GM23338 (cell line): ENCODE results near the gene BGLAP. TPM values are rescaled to one million over a fixed set of nuclear protein-coding genes. Genes with fewer than 3 reads are reported as not detected.

ENCODE experiments used
- ATAC-seq: fragments of 200-7000 bp; cut with Tn5 transposase; 3 replicates; pipeline ENCODE4 v1.9.1; 2020
- DNase-seq: peaks from one replicate; pipeline ENCODE4 v3.0.0-alpha.2; 2015; ENCODE audit warnings: low spot score
- H2AFZ ChIP-seq: fragments of 200-600 bp; sonication (generic); 2 replicates; pipeline ENCODE4 v1.8.0; 2016; ENCODE audit warnings: antibody characterized with exemption, mild to moderate bottlenecking, moderate library complexity
- H3F3A ChIP-seq: fragments of 200-600 bp; sonication (generic); replicated peaks from 2 replicates; pipeline ENCODE4 v1.8.0; 2017; ENCODE audit warnings: antibody characterized with exemption, mixed run types, low read depth
- H3K27ac ChIP-seq: fragments of 200-600 bp; sonication (generic); 2 replicates; pipeline ENCODE4 v1.6.1; 2016; ENCODE audit warnings: low read depth
- H3K27me3 ChIP-seq: fragments of 200-600 bp; sonication (generic); 2 replicates; pipeline ENCODE4 v1.8.0; 2016; ENCODE audit warnings: mild to moderate bottlenecking, mixed run types, moderate library complexity; ENCODE audit not compliant: insufficient read depth
- H3K36me3 ChIP-seq: fragments of 200-600 bp; sonication (generic); 2 replicates; pipeline ENCODE4 v1.8.0; 2016; ENCODE audit warnings: mild to moderate bottlenecking; ENCODE audit not compliant: insufficient read depth
- H3K4me1 ChIP-seq: fragments of 200-600 bp; sonication (generic); 2 replicates; pipeline ENCODE4 v1.8.0; 2016; ENCODE audit warnings: mild to moderate bottlenecking, moderate library complexity; ENCODE audit not compliant: insufficient read depth
- H3K4me2 ChIP-seq: fragments of 200-600 bp; sonication (generic); 2 replicates; pipeline ENCODE4 v1.7.1; 2017; ENCODE audit warnings: mixed run types
- H3K4me3 ChIP-seq: fragments of 200-600 bp; sonication (generic); 2 replicates; pipeline ENCODE4 v1.6.1; 2016; ENCODE audit warnings: mixed run types
- H3K79me2 ChIP-seq: fragments of 200-600 bp; sonication (generic); replicated peaks from 2 replicates; pipeline ENCODE4 v1.8.0; 2017; ENCODE audit warnings: mild to moderate bottlenecking; ENCODE audit not compliant: insufficient read depth
- H3K9me2 ChIP-seq: fragments of 200-600 bp; sonication (generic); 2 replicates; pipeline ENCODE4 v1.8.0; 2017; ENCODE audit not compliant: insufficient read depth
- H4K20me1 ChIP-seq: fragments of 200-600 bp; sonication (generic); replicated peaks from 2 replicates; pipeline ENCODE4 v1.8.0; 2017; ENCODE audit warnings: mild to moderate bottlenecking; ENCODE audit not compliant: insufficient read depth
- H3K27ac Mint-ChIP-seq: 2 replicates; pipeline ENCODE4 v1.8.0; 2020; ENCODE audit warnings: inconsistent platforms, mild to moderate bottlenecking, moderate library complexity, mixed read lengths
- H3K27me3 Mint-ChIP-seq: 3 replicates; pipeline ENCODE4 v1.8.0; 2022; ENCODE audit warnings: low read depth, mild to moderate bottlenecking, moderate library complexity, mixed read lengths, inconsistent platforms; ENCODE audit not compliant: insufficient read depth, poor library complexity
- H3K36me3 Mint-ChIP-seq: 3 replicates; pipeline ENCODE4 v1.8.0; 2021; ENCODE audit warnings: low read depth, mild to moderate bottlenecking, inconsistent platforms, moderate library complexity, mixed read lengths
- H3K4me1 Mint-ChIP-seq: 3 replicates; pipeline ENCODE4 v1.8.0; 2020; ENCODE audit warnings: mild to moderate bottlenecking, inconsistent platforms, mixed read lengths
- H3K4me3 Mint-ChIP-seq: 3 replicates; pipeline ENCODE4 v1.8.0; 2021; ENCODE audit warnings: moderate library complexity, mild to moderate bottlenecking, inconsistent platforms, mixed read lengths
- H3K9me3 Mint-ChIP-seq: 3 replicates; pipeline ENCODE4 v1.8.0; 2020; ENCODE audit warnings: moderate library complexity, mild to moderate bottlenecking, inconsistent platforms, mixed read lengths
- CREB1 ChIP-seq: fragments of 250-450 bp; sonication (Bioruptor Pico); IDR thresholded peaks from 2 replicates; pipeline ENCODE4 v1.5.0; 2020; ENCODE audit warnings: low read depth, mild to moderate bottlenecking, moderate library complexity
- JUNB ChIP-seq: IDR thresholded peaks from one replicate; pipeline ENCODE4 v1.6.1; 2016; ENCODE audit warnings: antibody characterized with exemption; ENCODE audit not compliant: unreplicated experiment
- NANOG ChIP-seq: IDR thresholded peaks from 2 replicates; pipeline ENCODE4 v1.6.1; 2016; ENCODE audit warnings: antibody characterized with exemption, borderline replicate concordance
- POLR2AphosphoS5 ChIP-seq: IDR thresholded peaks from 2 replicates; pipeline ENCODE4 v1.6.1; 2016; ENCODE audit warnings: antibody characterized with exemption, low read depth
- ZNF114 ChIP-seq: fragments of 250-450 bp; sonication (Bioruptor Pico); IDR thresholded peaks from 2 replicates; pipeline ENCODE4 v1.5.0; 2020; ENCODE audit warnings: mild to moderate bottlenecking, moderate library complexity
- ZNF331 ChIP-seq: fragments of 250-450 bp; sonication (Bioruptor Pico); IDR thresholded peaks from 2 replicates; pipeline ENCODE4 v1.5.0; 2020; ENCODE audit warnings: low read depth, mild to moderate bottlenecking, moderate library complexity
- polyA plus RNA-seq: library from polyadenylated mRNA; unstranded; fragments of >200 nt; fragmentation: Nextera tagmentation; extraction: Ambion mirVana; gene quantifications from 2 replicates; pipeline ENCODE4 v1.2.1, GENCODE V29; 2016
- total RNA-seq: library from RNA; depleted of rRNA; stranded (reverse); fragments of >200 nt; shearing (Covaris generic); gene quantifications from 2 replicates; pipeline ENCODE4 v1.2.3, GENCODE V29; 2014
- TF ChIP-seq, protein P1 (sequence below): IDR thresholded peaks from one replicate; pipeline ENCODE4 v1.6.1; 2018; ENCODE audit warnings: antibody characterized with exemption; ENCODE audit not compliant: unreplicated experiment
- TF ChIP-seq, protein P2 (sequence below): IDR thresholded peaks from 2 replicates; pipeline ENCODE4 v1.6.1; 2016; ENCODE audit warnings: antibody characterized with exemption
- TF ChIP-seq, protein P3 (sequence below): fragments of 250-450 bp; sonication (Bioruptor Pico); IDR thresholded peaks from 2 replicates; pipeline ENCODE4 v1.5.0; 2020; ENCODE audit warnings: mild to moderate bottlenecking, moderate library complexity
- TF ChIP-seq, protein P4 (sequence below), 2 experiments: fragments of 200-600 bp in 1 of 2; sonication (generic) in 1 of 2; conservative IDR thresholded peaks; 2 replicates each; pipeline versions ENCODE4 v1.5.1 to v1.6.1; 2016 to 2017; ENCODE audit warnings: antibody characterized with exemption in 2 of 2, low read depth in 2 of 2, mild to moderate bottlenecking in 2 of 2, moderate library complexity in 1 of 2

Gene BGLAP
- total and polyA plus RNA-seq, 2 experiments from 2014 or later: 0.36 to 0.42 TPM

DNA sequence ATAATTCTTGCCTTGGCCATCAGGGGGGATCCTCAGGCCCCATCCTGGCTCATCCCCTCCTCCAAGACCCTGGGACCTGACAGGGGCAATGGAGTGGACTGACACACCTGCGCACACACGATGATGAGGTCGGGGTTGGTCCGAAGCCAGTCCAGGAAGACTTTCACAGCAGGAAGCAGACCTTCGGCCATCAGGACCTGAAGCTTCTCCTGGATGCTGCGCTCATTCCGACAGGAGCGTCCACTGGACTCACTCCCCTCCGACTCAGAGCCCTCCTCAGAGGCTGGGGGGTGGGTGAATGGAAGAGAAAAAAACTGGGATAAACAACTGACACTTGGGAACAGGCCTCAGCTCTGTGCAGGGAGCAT lies 21.3 kb downstream of the BGLAP start (continued):
- TF ChIP-seq, protein P1, sequence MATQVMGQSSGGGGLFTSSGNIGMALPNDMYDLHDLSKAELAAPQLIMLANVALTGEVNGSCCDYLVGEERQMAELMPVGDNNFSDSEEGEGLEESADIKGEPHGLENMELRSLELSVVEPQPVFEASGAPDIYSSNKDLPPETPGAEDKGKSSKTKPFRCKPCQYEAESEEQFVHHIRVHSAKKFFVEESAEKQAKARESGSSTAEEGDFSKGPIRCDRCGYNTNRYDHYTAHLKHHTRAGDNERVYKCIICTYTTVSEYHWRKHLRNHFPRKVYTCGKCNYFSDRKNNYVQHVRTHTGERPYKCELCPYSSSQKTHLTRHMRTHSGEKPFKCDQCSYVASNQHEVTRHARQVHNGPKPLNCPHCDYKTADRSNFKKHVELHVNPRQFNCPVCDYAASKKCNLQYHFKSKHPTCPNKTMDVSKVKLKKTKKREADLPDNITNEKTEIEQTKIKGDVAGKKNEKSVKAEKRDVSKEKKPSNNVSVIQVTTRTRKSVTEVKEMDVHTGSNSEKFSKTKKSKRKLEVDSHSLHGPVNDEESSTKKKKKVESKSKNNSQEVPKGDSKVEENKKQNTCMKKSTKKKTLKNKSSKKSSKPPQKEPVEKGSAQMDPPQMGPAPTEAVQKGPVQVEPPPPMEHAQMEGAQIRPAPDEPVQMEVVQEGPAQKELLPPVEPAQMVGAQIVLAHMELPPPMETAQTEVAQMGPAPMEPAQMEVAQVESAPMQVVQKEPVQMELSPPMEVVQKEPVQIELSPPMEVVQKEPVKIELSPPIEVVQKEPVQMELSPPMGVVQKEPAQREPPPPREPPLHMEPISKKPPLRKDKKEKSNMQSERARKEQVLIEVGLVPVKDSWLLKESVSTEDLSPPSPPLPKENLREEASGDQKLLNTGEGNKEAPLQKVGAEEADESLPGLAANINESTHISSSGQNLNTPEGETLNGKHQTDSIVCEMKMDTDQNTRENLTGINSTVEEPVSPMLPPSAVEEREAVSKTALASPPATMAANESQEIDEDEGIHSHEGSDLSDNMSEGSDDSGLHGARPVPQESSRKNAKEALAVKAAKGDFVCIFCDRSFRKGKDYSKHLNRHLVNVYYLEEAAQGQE: no peak
- TF ChIP-seq JUNB (no peak), CREB1 (CRISPR knock-in tag) (no peak), NANOG (no peak), ZNF331 (CRISPR knock-in tag) (no peak)
- TF ChIP-seq, protein P2, sequence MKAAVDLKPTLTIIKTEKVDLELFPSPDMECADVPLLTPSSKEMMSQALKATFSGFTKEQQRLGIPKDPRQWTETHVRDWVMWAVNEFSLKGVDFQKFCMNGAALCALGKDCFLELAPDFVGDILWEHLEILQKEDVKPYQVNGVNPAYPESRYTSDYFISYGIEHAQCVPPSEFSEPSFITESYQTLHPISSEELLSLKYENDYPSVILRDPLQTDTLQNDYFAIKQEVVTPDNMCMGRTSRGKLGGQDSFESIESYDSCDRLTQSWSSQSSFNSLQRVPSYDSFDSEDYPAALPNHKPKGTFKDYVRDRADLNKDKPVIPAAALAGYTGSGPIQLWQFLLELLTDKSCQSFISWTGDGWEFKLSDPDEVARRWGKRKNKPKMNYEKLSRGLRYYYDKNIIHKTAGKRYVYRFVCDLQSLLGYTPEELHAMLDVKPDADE: no peak

DNA sequence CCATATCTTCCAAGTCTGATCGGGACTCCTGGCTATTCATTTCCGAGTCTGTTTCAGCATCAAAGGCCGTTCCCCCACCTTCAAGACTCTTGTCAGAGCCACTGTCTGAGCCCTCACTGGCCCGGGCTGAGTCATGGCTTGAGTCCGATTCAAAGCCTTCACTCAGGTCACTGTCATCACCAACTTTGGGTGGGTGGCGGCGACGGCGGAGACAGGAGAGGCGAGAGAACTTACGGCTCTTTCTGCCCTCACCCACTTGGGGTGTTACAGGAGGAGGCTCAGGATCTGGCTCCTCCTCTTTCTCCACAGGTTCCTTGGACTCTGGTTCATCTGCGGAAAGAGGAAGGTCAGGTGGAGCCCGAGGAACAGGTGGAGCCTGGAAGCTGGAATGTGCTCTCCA lies 24.1 kb downstream of the BGLAP start:
- no peaks in the 10 kb centered on the region for H3K79me2 ChIP-seq
- peaks cover 24% of the 10 kb centered on the region for H4K20me1 ChIP-seq
- no peaks in the 10 kb centered on the region for H3K9me2 ChIP-seq
- H3K27ac Mint-ChIP-seq: no peak overlapping the region
- DNase-seq (no peak), ATAC-seq (no peak)
- H3K9me3 Mint-ChIP-seq: no peaks in the 10 kb centered on the region
- H3K4me2 ChIP-seq: no peak overlapping the region
- H3K36me3 ChIP-seq: peaks cover 74% of the 10 kb centered on the region
- no peak overlapping the region for H2AFZ ChIP-seq
- no peak overlapping the region for H3K4me3 Mint-ChIP-seq
- no peaks in the 10 kb centered on the region for H3K27me3 ChIP-seq
- H3K4me3 ChIP-seq: no peak overlapping the region
- H3F3A ChIP-seq: peaks cover 21% of the 10 kb centered on the region; the same call in 1 of the 2 replicates
- peaks cover 3% of the 10 kb centered on the region for H3K27me3 Mint-ChIP-seq
- H3K4me1 Mint-ChIP-seq: no peaks in the 10 kb centered on the region
- H3K36me3 Mint-ChIP-seq: peaks cover 80% of the 10 kb centered on the region
- H3K4me1 ChIP-seq: no peaks in the 10 kb centered on the region
- H3K27ac ChIP-seq: no peak overlapping the region
- no peak for TF ChIP-seq POLR2AphosphoS5
- TF ChIP-seq ZNF114 (CRISPR knock-in tag): no peak
- TF ChIP-seq, protein P3, sequence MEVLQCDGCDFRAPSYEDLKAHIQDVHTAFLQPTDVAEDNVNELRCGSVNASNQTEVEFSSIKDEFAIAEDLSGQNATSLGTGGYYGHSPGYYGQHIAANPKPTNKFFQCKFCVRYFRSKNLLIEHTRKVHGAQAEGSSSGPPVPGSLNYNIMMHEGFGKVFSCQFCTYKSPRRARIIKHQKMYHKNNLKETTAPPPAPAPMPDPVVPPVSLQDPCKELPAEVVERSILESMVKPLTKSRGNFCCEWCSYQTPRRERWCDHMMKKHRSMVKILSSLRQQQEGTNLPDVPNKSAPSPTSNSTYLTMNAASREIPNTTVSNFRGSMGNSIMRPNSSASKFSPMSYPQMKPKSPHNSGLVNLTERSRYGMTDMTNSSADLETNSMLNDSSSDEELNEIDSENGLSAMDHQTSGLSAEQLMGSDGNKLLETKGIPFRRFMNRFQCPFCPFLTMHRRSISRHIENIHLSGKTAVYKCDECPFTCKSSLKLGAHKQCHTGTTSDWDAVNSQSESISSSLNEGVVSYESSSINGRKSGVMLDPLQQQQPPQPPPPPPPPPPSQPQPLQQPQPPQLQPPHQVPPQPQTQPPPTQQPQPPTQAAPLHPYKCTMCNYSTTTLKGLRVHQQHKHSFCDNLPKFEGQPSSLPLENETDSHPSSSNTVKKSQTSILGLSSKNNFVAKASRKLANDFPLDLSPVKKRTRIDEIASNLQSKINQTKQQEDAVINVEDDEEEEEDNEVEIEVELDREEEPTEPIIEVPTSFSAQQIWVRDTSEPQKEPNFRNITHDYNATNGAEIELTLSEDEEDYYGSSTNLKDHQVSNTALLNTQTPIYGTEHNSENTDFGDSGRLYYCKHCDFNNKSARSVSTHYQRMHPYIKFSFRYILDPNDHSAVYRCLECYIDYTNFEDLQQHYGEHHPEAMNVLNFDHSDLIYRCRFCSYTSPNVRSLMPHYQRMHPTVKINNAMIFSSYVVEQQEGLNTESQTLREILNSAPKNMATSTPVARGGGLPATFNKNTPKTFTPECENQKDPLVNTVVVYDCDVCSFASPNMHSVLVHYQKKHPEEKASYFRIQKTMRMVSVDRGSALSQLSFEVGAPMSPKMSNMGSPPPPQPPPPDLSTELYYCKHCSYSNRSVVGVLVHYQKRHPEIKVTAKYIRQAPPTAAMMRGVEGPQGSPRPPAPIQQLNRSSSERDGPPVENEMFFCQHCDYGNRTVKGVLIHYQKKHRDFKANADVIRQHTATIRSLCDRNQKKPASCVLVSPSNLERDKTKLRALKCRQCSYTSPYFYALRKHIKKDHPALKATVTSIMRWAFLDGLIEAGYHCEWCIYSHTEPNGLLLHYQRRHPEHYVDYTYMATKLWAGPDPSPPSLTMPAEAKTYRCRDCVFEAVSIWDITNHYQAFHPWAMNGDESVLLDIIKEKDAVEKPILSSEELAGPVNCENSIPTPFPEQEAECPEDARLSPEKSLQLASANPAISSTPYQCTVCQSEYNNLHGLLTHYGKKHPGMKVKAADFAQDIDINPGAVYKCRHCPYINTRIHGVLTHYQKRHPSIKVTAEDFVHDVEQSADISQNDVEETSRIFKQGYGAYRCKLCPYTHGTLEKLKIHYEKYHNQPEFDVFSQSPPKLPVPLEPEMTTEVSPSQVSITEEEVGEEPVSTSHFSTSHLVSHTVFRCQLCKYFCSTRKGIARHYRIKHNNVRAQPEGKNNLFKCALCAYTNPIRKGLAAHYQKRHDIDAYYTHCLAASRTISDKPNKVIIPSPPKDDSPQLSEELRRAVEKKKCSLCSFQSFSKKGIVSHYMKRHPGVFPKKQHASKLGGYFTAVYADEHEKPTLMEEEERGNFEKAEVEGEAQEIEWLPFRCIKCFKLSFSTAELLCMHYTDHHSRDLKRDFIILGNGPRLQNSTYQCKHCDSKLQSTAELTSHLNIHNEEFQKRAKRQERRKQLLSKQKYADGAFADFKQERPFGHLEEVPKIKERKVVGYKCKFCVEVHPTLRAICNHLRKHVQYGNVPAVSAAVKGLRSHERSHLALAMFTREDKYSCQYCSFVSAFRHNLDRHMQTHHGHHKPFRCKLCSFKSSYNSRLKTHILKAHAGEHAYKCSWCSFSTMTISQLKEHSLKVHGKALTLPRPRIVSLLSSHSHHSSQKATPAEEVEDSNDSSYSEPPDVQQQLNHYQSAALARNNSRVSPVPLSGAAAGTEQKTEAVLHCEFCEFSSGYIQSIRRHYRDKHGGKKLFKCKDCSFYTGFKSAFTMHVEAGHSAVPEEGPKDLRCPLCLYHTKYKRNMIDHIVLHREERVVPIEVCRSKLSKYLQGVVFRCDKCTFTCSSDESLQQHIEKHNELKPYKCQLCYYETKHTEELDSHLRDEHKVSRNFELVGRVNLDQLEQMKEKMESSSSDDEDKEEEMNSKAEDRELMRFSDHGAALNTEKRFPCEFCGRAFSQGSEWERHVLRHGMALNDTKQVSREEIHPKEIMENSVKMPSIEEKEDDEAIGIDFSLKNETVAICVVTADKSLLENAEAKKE (CRISPR knock-in tag): no peak
- TF ChIP-seq, protein P4, sequence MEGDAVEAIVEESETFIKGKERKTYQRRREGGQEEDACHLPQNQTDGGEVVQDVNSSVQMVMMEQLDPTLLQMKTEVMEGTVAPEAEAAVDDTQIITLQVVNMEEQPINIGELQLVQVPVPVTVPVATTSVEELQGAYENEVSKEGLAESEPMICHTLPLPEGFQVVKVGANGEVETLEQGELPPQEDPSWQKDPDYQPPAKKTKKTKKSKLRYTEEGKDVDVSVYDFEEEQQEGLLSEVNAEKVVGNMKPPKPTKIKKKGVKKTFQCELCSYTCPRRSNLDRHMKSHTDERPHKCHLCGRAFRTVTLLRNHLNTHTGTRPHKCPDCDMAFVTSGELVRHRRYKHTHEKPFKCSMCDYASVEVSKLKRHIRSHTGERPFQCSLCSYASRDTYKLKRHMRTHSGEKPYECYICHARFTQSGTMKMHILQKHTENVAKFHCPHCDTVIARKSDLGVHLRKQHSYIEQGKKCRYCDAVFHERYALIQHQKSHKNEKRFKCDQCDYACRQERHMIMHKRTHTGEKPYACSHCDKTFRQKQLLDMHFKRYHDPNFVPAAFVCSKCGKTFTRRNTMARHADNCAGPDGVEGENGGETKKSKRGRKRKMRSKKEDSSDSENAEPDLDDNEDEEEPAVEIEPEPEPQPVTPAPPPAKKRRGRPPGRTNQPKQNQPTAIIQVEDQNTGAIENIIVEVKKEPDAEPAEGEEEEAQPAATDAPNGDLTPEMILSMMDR (conservative IDR thresholded peaks at IDR 0.05; ENCODE audit: low read depth in 2 of 2): no peak
